IPS DF 19.7 (cell line): Measurements from ENCODE around the gene SUMO3.
A peak's percentile ranks its signal among the peaks of the same experiment; 100 is the strongest.

ENCODE experiments used
- DNase-seq: peaks from one replicate; pipeline ENCODE4 v3.0.0-alpha.2; 2013; ENCODE audit warnings: low read depth, low spot score

SUMO3 gene

DNA sequence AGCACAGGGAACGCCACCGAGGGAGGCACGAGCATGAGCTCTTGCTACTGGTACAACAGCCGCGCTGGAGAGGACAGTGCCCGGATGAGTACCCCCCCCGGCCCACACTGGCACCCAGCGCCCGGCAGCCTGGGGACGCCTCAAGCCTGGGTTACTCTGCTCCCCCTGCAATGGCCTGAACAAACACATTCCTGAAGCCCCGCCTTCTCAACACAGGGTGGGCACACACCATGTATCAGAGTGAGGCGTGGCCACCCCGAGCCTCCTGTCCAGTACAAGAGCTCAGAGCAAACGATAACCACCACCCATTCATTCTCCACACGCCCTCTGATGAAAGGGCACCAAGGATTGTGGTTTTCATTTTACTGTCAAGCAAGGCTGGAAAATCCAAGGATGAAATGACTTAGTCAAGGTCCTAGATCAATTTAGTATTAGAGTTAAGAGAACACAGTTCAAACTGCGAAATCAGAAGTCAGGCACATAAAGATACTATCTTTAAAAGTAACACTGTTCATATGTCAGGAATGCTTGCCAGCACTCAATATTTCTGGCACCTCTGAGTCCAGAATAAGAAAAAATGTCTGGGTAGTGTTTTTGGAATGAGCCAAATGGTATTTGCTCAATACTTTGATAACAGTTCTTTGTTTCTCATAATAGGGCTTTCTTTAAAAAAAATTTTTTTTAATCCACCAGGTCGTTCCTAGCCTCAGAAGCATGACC, 38.3 kb downstream of the SUMO3 start:
- no peak for DNase-seq

GRCh38 chr21:44778983-44779382, 38.9 kb downstream of the SUMO3 start:
- no peak for DNase-seq

- DNase-seq: no peak
These were observed 39.4 kb downstream of the SUMO3 start for GRCh38 chr21:44778499-44778911.

DNA sequence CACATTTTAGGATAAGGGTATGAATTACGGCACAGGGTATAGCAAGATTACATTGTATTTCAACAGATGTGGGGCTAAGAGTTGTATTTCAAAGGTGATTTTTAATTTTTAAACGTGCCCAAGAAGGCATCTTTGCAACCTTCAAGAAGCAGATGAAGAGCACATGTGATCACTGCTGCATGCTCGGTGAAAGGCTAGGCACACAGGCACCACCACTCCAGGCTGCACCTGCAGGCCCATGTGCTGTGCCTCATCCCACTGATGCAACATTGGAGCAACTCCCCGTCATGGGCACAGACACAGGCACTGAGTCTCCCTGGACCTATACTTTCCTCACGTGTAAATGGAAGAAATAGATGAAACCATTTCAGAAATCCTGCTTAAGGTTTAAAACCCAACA, 39.8 kb downstream of the SUMO3 start:
- DNase-seq: no peak

DNA sequence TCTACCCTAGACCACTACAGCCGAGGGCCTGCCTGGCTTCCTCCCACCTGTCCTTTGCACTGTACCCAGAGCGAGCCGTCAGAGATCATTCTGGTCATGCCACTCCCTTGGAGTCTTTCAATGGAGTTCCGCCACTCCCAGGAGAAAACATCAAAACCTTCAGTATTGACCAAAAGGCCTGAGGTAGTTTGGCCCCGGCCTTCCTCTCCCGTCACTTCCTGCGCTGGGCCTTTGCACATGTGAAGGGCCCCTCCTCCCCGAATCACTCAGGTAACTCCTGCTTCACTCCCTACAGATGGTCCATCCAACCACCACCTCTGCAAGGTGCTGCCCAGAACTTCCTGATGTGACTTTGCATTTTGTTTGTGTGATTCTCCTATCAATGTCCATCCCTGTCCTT, 42.9 kb downstream of the SUMO3 start:
- no peak for DNase-seq

DNA sequence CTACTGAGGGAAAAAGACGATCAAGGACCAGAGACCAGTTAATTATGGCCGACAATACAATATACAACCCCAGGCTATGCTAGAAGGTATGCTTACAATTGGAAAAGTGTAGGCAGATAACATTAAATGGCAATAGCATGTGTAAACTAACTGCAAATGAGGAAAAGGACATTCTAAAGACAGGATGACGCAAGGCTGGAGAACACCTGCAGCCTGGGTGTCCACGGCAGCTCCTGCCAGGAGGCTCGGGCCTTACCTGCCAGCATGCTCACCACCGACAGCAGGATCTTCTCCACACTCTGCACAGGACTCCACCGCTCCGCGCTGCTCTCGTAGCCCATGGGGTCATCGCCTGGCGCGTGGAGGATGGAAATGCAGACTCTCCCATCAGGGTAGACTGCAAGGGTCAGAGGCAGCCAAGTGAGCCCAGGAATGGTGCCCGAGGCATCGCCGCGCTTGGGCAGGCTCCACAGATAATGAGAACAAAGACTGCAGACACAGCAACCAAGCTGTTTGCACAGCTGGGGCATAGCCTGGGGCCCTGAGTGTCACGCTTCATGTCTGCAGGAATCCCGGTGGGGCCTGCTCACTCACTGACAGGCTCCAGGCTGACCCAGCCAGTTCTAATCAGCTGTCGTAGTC, 44.5 kb downstream of the SUMO3 start:
- no peak for DNase-seq

- DNase-seq: no peak
These were observed 45.9 kb downstream of the SUMO3 start for GRCh38 chr21:44771896-44772525.

GRCh38 chr21:44767834-44768831, 49.7 kb downstream of the SUMO3 start:
- peak; percentile 48 for DNase-seq

- no peak for DNase-seq
These were observed 51.0 kb downstream of the SUMO3 start for GRCh38 chr21:44766818-44767354.

- no peak for DNase-seq
These were observed 51.6 kb downstream of the SUMO3 start for GRCh38 chr21:44766014-44766817.

DNA sequence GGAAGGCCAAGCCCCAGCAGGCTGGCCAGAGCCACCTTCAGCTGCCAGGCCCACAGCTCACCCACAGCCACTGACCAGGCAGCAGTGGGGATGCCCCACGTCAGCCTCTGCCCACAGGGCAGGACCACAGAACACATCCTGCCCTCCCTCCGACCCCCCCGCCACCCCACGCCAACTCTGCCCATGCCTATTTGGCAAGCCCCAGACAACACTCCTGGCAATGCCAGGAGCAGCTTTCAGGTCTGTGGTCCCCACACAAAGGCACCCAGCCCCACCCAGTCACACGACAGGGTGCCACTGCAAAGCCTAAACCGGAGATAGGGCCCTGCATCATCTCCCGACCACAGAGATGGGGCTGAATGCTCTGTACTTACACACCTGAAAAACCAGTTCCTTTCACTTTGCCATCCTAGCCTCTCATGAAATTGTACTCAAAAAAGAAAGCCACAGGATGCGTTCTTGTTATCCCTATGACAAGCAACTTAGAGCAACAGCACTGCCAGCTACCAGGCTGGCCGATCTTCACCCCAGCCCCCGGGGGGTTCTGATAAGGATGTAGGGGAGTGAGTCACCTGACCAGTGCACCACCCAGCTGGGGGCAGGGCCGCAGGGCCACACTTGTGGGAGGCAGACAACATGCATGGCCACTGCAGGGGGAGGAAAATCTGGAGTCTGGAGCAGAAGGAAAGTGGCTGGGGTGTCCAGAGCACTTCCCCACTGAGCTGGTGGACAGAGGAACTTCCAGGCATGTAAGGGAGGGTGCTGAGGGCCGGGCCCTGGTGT, 52.4 kb downstream of the SUMO3 start:
- no peak for DNase-seq

DNA sequence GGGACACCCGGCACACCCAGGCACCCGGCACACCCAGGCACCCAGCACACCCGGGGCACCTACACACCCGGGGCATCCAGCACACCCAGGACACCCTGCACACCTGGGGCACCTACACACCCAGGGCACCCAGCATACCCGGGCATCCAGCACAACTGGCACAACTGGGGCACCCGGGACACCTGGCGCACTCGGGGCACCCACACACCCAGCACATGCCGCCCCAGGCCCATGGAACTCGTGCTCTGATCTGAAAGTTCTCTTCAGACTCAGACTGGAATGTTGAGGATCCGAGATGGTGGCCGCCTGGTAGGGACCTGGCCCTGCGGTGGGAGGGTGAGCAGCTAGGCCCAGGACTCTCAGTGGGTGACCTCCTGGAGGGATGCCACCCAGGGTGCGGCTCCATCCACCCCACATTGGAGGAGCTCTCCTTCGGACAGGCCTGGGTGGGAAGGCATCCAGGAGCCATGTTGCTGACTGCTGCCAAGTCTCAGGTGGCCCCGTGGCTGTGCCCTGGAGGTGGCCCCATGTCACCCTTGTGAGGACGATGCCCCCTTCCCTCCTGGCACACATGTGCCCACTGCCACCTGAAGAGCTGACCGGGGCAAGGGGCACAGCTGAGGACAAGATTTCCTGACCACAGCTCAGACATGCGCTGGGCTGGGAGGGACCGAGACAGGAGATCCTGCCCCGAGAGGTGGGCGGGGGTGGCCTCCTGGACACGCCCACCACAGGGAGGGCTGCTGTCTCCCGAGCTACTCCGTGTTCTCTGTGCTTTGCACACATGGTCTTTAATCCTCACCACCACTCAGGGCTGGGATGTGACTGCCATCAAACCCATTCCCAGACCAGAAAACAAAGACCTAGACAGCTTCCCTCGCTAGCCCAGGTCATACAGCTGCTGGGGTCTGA, 53.3 kb downstream of the SUMO3 start:
- DNase-seq: no peak

DNA sequence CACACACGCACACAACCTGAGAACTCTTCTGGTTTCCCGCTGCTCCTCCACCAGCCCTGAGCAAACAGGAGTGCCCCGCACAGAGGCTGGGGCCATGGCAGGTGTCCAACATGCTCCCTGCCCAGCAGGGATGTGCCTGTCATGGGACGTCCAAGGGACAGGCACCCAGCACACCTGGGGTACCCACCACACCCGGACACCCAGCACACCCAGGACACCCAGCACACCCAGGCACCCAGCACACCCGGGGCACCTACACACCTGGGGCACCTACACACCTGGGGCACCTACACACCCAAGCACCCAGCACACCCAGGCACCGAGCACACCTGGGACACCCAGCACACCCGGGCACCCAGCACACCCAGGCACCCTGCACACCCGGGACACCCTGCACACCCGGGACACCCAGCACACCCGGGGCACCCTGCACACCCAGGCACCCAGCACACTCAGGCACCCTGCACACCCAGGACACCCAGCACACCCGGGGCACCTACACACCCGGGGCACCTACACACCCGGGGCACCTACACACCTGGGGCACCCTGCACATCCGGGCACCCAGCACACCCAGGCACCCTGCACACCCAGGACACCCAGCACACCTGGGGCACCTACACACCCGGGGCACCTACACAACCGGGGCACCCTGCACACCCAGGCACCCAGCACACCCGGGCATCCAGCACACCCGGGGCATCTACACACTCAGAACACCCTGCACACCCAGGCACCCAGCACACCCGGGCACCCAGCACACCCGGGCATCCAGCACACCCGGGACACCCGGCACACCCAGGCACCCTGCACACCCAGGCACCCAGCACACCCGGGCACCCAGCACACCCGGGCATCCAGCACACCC, 54.2 kb downstream of the SUMO3 start:
- DNase-seq: no peak

DNA sequence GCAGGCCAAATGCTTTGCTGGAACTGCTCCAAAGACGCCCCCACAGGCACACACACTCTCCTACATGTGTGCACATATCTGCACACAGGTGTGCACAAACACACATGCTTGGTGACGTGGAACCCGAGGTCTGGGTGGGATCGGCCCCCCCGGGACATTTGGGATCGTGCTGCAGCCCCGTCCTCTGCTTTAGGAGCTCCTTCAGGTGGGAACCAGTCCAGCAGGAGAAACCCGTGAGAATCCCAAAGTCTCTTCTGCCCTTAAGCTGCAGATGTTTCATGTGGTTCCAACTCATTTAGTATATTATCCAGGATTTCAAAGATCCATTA, 54.8 kb downstream of the SUMO3 start:
- DNase-seq: no peak

DNA sequence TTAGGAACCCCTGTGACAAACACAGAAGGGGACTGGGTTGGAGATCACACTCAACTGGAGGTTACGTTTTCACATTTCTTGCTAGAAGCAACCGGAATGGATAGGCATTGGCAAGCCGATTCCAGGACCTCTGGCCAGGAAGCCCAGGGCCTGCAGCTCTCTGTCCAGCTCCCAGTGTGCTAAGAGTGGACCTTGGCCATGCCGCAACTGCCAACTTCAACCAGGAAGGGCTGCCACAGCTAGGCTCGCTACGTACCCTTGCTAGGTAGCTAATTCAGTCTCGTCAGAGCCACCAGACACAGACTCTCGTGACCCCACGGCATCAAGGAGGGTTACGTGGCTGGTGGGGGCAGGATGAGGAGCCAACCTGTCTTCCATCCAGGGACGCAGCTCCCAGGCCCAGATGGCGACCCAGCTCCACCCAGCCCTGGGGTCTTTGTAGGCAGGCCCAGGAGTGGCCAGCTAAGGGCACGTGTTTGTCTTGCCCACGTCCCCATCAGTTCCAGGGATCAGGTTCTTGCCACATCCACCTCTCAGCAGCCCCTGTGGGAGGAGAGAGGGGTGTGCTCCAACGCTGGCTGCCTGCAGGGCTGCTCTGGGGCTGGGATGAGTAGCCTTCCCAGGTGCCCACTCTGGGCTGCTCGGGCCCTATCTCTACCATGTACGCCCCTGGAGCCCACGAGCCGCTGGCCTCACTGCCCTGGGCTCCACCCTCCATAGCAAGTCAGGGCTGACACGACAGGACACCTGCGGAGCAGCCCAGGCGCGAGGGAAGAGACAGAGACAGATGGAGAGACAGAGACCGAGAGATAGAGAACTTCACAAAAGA, 55.4 kb downstream of the SUMO3 start:
- no peak for DNase-seq

DNA sequence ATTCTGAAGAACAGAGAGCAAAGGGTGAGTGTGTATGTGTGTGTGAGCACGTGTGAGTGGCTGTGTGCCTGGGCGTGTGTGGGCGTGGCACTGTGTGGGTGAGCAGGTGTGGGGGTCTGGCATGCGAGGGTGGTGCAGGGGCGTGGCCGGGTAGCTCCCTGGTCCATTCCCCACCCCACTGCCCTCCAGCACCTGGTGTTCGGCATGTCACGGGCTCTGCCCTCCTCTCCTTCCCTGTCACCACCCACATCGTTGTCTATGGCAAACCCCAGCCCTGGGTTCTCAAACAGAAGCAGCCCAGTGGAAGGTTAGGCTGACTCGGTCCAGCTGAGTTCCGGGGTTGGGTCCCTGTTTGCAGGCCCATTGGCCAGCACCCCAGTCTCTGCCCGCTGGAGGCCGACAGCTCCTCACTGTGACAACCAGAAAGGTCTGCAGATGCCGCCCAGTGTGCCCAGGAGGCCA, 56.1 kb downstream of the SUMO3 start:
- DNase-seq: no peak
